GM21737 (cell line): ENCODE results near the gene PMEPA1.
A peak's percentile ranks its signal among the peaks of the same experiment; 100 is the strongest.

Experiments used
- ATAC-seq: cut with Tn5 transposase; IDR thresholded peaks from one replicate; pipeline ENCODE4 v1.9.1; 2021; ENCODE audit warnings: mild to moderate bottlenecking, moderate library complexity; ENCODE audit not compliant: unreplicated experiment

Gene PMEPA1

GRCh38 chr20:57627339-57627738, 82.5 kb downstream of the PMEPA1 start:
- no peak for ATAC-seq

- no peak for ATAC-seq
Measured at GRCh38 chr20:57625978-57626377, 83.8 kb downstream of the PMEPA1 start.

DNA sequence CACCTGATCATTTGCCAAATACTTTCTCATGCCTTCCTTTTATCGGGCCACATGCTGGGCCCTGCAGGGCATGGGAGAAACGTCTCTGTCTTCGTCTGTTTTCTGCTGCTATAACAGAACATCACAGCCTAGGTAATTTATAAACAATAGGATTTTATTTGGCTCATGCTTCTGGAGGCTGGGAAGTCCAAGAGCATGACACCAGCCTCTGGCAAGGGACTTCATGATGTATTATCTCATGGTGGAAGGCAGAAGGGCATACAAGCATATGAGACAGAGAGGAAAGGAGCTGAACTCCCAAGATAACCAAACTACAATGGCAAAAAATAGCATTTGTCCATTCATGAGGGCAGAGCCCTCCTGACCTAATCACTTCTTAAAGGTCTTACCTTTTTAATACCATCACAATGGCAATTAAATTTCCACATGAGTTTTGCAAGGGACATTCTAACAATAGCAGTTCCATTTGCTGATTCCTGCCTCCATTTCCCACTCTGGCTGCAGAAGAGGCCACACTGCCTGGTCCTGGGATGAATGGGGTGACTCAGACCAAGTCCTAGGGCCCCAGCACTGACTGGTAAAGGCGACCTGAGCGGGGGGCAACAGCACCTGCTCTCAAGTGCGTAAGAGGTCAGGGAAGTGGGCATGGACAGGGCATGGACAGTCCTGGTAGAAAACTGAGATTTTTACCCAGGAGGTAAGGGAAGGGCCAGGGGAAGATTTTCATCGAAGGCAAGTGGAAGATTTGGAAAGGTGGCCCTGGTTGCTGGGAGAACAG, 84.4 kb downstream of the PMEPA1 start:
- no peak for ATAC-seq

- no peak for ATAC-seq
Measured at GRCh38 chr20:57624124-57624523, 85.7 kb downstream of the PMEPA1 start.

- ATAC-seq: no peak
Measured at GRCh38 chr20:57622579-57623381, 87.0 kb downstream of the PMEPA1 start.

GRCh38 chr20:57622201-57622570, 87.6 kb downstream of the PMEPA1 start:
- no peak for ATAC-seq

DNA sequence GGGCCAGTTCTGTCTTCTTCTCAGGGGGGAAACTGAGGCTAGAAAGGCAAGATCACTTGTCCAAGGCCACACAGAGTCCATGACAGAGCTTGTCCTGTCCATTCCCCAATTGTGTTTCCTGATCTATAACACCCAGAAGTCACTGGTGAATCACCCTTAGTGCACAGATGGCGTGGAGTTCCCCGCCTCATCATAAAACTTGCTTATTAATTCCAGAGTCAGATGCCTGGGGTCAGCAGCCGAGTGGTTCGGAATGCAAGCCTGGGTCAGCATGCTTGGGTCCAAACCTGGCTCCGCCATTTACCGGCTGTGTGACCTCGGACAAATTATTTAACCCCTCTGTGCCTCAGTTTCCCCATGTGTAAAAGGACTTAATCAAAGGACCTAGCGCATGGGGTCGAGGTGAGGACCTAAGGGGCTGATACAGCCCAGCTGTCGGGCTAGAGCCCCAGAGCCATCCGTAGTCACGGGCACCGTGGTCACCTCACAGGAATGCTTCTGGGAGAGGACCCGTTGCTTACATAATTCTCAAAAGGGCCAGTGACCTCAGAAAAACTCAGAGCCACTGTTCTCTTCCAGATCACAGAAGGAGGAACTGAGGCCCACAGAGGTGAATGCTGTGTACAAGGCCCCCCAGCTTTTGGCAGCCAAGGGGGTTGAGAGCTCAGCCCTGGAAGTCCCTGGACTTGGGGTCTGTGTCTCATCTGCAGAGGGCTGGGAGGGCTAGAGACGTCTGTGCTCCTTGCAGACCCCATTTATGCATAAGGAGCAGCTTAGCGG, 88.2 kb downstream of the PMEPA1 start:
- no peak for ATAC-seq

DNA sequence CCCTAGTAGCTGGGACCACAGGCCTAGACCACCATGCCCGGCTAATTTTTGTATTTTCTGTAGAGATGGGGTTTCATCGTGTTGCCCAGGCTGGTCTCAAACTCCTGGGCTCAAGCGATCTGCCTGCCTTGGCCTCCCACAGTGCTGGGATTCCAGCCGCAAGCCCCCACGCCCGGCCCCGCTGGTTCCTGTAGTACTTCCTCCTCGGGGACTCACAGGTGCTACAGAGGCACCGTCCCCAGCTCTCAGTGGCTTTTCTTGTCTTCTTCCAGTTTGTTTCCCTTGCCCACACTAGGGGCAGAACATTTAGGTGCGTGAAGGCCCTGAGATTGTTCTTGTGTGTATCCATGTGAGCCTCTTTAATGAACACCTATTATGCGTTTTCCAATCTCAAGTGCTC, 88.8 kb downstream of the PMEPA1 start:
- ATAC-seq: no peak

DNA sequence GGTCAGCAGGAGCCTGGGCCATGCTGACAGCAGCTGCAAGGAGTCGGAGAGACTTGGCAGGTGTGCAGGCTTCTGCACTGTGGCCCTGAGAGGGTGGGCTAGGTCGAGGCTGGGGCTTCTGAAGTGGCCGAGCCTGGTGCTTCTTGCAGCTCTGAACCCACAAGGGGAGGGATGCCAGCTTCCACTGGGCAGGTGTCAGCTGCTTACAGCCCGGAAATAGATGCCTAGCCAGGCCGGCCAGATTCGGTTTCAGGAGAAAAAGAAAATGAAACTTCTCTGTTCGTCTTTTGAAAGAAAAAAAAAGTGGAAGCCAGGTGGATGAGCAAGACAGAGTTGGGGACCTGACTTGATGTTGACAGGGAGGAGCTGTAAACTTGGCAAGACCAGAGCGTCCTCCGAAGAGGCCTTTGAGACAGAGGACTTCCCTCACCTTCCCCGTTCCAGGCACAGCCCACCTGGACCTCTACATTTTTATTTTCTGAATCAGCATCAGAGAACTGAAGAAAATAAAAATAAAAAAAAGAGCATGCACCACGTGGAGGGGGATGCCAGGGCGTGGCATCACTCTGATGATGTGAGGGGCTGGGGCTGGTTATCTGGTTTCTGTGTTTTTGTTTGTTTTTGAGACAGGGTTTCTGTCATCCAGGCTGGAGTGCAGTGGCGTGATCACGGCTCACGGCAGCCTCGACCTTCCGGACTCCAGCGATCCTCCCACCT, 89.4 kb downstream of the PMEPA1 start, which contains the start of gene ZBP1:
ZBP1 (minus strand) TSS at position 153 of the 717 bp plus-strand sequence; CDS start at position 22, 131 bp downstream.
- ATAC-seq: peak; percentile 48

DNA sequence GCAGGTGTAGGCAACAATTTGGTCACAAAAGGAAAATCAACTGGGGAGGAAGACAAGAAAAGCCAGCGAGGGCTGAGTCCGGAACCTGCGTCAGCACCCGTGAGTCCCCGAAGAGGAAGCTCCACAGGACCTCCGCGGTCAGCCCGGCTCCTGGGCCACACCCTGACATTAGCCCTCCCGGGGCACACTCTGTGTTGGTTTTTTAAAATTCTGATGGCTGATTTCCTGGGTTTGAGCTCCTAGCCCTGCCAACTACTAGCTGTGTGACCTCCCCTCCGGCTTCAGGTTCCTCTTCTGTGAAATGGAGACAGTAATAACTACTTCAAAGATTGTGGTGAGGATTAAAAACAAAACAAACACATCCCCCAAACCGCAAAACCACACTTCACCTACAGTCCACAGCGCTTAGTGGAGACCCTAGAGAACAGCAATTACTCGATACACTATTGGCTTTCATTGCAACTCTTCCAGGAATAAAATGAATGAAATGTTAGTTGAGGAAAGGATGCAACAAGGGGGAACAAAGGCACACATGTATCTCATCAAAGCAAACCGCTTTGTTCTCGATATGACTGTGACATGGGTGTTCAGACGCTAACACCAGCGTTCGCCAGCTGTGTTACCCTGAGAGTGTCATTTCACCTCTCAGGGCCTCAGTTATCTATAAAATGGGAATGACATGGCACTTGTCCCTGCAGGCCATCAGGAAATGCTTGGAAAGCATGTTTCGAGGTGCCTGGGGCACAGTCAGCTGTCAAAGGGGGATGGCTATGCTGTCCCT, 90.6 kb downstream of the PMEPA1 start:
- peak; percentile 56 for ATAC-seq

DNA sequence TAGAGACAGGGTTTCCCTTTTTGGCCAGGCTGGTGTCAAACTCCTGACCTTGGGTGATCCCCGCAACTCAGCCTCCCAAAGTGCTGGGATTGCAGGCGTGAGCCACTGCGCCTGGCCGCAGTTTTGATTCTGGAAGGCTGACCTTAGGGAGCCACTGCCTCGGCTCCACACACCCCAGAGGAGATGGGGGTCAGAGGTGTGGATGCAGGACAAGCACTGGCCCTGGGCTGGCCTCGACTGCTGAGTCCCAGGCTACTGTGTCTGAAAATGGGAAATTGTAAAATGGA, 91.1 kb downstream of the PMEPA1 start:
- no peak for ATAC-seq

GRCh38 chr20:57618091-57618763, 91.6 kb downstream of the PMEPA1 start:
- no peak for ATAC-seq

DNA sequence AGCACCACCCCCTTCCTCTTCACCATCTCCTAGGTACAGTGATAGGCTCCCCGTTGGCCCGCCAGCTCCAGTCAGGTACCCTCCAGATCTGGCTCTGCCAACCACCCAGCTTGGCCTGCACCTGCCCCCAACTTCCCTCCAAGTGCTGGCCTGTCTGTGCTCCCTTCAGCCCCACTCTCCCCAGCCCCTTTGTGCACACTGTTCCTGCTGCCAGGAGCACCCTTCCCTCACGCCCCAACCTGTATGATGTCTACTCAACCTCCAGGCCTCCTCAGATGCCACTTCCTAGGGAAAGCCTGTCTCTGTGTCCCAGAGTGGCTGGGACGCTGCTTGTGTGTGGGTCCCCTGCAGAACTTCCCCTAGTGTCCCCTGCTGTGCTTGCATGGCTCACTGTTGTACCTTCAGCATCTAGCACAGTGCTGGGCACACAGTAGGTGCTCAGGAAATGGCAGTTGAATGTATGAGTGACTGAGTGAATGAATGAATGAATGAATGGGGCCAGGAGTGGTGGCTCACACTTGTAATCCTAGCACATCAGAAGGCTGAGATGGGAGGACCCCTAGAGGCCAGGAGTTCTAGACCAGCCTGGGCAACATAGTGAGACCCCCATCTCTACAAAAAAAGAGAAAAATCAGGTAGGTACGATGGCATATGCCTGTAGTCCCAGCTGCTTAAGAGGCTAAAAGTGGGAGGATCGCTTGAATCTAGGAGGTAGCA, 92.6 kb downstream of the PMEPA1 start:
- ATAC-seq: no peak

DNA sequence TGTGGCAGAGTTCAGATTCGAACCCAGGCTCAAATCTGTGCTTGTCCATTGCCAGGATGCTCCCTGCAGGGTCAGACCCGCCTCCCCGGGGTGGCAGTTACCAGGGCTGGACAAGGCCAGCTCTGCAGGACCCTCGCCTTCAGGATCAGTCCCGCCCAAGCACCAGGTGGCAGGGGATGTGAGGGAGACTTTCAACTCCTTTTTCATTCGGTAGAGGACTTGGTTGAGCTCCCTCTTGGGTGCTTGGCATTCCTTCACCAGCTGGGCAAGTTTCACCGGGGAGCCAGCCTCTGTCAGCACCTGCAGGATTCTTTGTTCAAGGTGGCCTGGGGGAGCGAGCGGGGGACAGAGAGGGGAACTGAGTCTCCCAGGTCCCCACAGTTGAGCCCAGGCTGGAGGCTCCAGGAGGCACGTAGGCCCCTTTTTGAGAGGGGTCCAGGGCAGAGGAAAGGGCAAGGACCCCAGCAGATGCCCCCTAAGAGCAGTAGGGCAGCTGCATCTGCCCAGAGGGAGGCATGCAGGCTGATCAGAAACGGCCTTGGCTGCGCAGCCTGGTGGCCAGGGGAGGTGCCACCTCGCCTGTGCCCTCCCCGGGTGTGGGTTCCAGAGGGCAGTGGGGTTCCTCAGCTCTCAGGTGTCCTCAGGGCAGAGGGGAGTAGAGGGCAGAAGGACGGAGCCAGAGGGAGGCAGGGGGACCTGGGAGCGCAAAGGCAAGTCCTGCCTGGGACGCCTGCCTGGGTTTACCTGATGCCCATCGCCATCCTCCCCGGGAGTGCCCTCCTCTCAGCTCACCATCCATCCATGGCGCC, 93.5 kb downstream of the PMEPA1 start:
- ATAC-seq: no peak

DNA sequence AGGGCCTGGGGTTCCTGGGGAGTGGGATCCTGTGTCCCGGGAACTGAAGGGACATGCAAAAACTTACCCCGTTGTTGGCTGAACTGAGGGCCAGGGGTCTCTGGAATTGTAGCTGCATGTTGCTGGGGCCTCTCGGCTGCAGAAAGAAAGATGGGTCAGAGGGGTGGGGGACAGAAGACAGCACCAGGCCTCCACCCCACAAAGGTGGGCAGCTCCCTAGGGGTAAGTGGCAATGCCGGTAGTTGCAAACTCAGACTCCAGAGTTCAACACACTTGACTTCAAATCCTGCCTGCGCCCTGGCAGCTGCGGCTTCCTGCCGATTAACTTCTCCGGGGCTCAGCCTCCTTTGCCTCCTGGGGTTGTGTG, 94.4 kb downstream of the PMEPA1 start:
- no peak for ATAC-seq

DNA sequence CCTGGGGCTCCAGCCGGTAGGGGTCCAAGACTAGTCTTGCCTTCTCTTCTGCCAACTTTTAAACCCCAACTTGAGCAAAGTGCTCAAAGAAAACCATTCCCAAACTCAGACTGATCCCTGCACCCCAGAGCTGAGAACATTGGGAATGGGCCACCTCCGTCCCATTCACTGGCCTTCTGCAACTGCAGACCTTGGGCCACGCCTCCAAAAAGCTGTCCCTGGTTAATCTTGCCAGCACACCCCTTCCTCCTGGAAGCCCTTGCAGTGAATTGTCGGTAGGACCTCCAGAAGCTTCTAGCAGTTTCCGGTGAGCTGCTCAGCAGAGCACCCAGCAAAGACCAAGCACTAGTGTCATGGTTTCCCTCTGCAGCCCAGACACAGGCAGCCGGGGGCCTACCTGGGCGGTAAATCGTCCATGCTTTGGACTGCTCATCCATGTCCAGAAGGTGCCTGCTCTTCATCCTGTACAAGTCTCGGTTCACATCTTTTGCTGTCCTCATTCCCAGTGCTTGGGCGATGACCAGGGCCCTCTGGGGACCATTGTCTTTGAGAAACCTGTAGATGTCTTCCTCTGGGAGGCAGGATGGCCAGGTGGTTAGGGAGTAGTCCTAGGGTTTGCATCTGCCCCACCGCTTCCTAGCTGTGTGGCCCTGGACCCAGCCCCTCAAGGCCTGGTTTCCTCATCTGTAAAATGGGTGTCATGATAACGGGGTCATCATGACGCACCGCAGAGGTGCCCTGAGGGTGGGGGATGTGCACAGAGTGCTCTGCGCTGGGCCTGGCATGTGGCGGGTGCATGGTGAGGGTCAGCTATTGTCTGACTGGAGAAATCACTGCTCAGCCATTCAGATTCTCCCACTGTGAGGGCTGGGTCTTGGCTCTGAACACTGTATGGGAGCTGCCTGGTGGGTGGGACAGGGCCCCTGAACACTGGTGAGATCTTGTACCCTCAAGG, 95.0 kb downstream of the PMEPA1 start:
- ATAC-seq: no peak

DNA sequence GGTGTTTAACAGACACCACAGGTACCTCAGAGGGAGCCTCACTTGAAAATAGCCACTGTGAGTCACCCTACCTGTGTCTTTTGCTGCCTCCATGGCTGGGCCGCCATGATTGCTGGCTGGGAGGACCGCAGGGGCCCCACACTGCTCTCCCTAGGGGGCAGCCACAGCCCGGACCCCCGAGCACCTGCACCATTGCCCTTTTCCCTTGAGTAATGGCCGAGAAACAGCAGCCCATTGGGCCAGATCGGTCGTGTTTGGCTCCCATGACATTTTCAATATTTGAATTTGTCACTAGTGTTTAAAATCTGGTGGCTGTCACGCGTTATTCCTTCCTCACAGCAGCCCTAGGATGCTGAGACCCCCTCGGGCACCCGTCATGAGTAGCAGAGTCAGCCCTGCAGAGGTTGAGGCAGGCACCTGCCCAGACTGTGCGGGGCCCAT, 96.3 kb downstream of the PMEPA1 start:
- no peak for ATAC-seq
